ENCODE measurements around the gene CCDC171.

GRCh38 chr9:15867988-15868387, 315.1 kb downstream of the CCDC171 start:
- no peak for TF ChIP-seq NFIC (IDR thresholded peaks at IDR 0.05)
- TF ChIP-seq YY1 (IDR thresholded peaks at IDR 0.05; ENCODE audit: low read depth) = no peak
- TF ChIP-seq CEBPB (IDR thresholded peaks at IDR 0.05) = no peak
- TF ChIP-seq RAD21 (IDR thresholded peaks at IDR 0.05; ENCODE audit: low read depth) = no peak
- TF ChIP-seq EP300 (IDR thresholded peaks at IDR 0.05; ENCODE audit: borderline replicate concordance) = no peak
